GM13976 (cell line): Measurements from ENCODE around the gene DYRK4.

Experiments
- DNase-seq: peaks from one replicate; pipeline ENCODE4 v3.0.0; 2012; ENCODE audit warnings: low spot score
- CTCF ChIP-seq: IDR thresholded peaks from 2 replicates; pipeline ENCODE4 v1.5.1; 2012; ENCODE audit warnings: borderline replicate concordance, mild to moderate bottlenecking; ENCODE audit not compliant: insufficient read depth; ENCODE audit errors: extremely low read depth, missing control alignments, control extremely low read depth
- in situ Hi-C: fragments of 300-500 bp; cut with MboI; formaldehyde crosslinking; loops from one replicate; pipeline ENCODE4 v1.12.0; 2022; ENCODE audit warnings: low sequenced_read_pairs, mixed read lengths, inconsistent platforms; ENCODE audit not compliant: unreplicated experiment

The DYRK4 gene

GRCh38 chr12:4552191-4552590 lies 9.8 kb upstream of the DYRK4 start:
- in situ Hi-C loops, result no loop called here
- DNase-seq, result no peak
- TF ChIP-seq CTCF, result no peak

GRCh38 chr12:4553943-4554342 lies 8.1 kb upstream of the DYRK4 start:
- in situ Hi-C loops, result no loop called here
- DNase-seq, result no peak
- TF ChIP-seq CTCF, result no peak

- in situ Hi-C loops, result no loop called here
- TF ChIP-seq CTCF, result no peak
- no peak for DNase-seq
Observed at GRCh38 chr12:4555804-4556203, 6.2 kb upstream of the DYRK4 start.

GRCh38 chr12:4556735-4557530 lies 5.1 kb upstream of the DYRK4 start:
- no peak for TF ChIP-seq CTCF
- in situ Hi-C loops, result no loop called here
- DNase-seq, result no peak

- no peak for DNase-seq
- in situ Hi-C loops, result no loop called here
- no peak for TF ChIP-seq CTCF
Observed at GRCh38 chr12:4557586-4557985, 4.4 kb upstream of the DYRK4 start.

GRCh38 chr12:4558171-4558570 lies 3.8 kb upstream of the DYRK4 start:
- no peak for TF ChIP-seq CTCF
- in situ Hi-C loops, result no loop called here
- no peak for DNase-seq
